HT-29 (cell line): ENCODE data around the gene STAG2. TPM values are rescaled to one million over a fixed set of nuclear protein-coding genes. Genes with fewer than 3 reads are reported as not detected.
A peak's percentile ranks its signal among the peaks of the same experiment; 100 is the strongest.
"Not testable (repeated sequence)": the region's sequence is repeated elsewhere in the genome, so short reads cannot be mapped to it uniquely, and the experiment has no call there.

ENCODE experiments used
- DNase-seq: peaks from one replicate; pipeline ENCODE4 v3.0.0-alpha.2; 2015; ENCODE audit warnings: low spot score
- total RNA-seq: library from RNA; depleted of rRNA; stranded (reverse); fragments of >200 nt; shearing (Covaris generic); gene quantifications from 2 replicates; pipeline ENCODE4 v1.2.3, GENCODE V29; 2014

Gene STAG2
- total RNA-seq, 1 experiment from 2014 or later: 38.7 TPM

DNA sequence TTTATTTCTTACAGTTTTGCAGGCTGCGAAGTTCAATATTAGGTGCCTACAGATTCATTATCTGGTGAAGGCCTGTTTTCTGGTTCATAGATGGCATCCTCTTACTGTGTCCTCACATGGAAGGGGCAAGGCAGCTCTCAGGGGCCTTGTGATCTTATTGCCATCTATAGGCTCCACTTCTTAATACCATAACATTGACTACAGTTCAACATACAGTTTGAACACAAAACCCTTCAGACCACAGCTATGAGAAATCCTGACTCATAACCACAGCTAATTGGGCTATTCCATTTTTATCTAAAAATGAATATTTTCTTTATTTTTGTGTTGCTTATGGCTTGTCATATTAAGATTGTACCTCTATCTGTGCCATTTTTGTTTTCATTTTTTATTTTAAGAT is 72.3 kb downstream of the STAG2 start:
- no peak for DNase-seq

- DNase-seq: no peak
Measured at GRCh38 chrX:124035657-124036056, 74.2 kb downstream of the STAG2 start.

DNA sequence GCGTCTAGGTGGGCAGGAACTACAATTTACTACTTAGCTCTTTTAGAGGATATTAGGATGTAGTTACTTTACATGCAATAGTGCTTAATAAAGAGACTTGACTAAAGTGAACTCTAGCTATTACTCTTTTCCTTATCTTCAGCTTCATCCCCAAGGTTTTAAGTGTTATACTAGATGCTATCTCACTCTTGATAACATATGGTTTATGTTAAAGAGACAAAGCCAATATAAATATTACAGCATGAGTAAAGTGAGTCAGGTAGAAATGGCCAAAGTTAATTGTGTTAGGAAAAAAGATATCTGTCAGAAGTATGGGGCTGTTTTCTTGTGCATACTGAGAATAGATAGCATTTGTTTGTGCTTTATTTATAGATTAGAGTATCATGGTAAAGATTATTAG is 80.5 kb downstream of the STAG2 start:
- DNase-seq: no peak

GRCh38 chrX:124045109-124045508 is 83.6 kb downstream of the STAG2 start:
- no peak for DNase-seq

GRCh38 chrX:124084417-124084816 is 122.9 kb downstream of the STAG2 start:
- DNase-seq: not testable (repeated sequence)

DNA sequence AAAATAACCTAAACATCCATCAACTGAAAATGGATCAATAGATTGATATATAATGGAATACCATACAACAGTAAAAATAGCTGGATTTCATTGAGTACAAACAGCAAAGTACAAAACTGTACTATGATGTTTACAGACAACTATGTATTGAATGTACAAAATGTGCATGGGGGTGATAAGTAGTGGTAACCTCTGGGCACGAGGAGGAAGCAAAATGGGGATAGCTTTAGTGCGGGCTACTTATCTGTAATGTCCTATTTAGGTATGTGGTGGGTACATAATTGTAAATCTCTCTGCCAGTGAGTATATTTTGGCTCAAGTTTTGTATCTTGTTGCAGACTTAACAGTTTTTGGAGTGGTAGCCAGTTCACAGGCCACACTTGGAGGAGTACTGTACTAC is 123.6 kb downstream of the STAG2 start:
- no peak for DNase-seq

DNA sequence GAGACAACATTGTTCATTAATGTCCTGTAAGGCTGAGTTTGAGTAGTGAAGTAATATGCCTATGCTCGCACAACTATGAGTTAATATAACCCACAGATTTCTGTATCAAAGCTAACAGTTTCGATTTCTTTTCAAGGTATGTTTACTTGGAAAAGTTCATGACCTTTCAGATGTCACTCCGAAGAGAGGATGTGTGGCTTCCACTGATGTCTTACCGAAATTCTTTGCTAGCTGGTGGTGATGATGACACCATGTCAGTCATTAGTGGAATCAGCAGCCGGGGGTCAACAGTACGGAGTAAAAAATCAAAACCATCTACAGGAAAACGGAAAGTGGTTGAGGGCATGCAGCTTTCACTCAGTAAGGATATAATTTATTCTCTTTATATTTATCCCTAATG is 124.9 kb downstream of the STAG2 start:
- DNase-seq: no peak

DNA sequence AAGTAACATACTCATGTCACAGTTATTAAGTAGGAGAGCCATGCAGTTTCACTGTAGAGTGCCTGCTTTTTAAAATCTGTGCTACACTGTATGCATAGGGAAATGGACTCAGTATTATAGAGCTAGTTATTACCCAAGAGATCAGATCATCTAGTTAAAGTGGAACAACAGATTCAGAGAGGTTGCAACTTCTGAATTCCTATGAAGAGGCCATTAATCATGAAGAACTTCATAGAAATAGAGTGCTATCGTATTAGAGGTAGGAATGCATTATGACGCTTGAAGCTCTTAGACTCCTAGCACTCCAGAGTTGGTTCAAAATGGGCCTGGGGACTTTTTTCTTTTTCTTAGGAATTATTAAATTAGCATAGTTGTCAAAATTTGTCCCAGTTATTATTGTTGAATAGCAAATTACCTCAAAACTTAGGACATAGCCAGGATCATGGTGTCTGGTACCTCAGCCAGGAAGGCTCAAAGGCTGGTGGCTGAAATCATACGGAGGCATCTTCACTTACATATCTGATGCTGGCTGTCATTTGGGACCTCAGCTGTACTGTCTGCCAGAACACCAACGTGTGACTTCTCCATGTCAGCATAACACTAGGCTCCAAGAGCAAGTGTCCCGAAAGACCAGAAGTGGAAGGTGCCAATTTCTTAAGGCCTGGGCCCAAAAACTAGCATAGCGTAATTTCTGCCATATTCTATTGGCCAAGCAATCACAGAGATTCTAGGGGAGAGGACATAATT is 125.7 kb downstream of the STAG2 start:
- DNase-seq: no peak

GRCh38 chrX:124093222-124093621 is 131.7 kb downstream of the STAG2 start:
- no peak for DNase-seq

DNA sequence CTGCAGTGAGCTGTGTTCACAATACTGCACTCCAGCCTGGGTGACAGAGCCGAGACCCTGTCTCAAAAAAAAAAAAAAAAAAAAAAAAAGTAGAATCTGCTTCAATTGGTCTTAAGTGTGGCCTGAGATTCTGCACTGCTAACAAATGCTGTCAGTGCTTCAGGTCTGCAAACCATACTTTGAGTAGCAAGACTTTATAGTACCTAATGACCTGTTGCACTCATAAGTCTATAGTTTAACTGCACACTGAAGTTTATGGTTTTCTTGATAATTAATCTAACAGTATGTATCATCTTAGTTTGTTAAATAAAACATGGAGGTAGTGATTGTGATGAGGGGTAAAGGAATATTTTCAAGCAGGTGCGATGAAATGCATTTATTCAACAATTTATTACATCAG is 135.6 kb downstream of the STAG2 start:
- DNase-seq: no peak

GRCh38 chrX:124098089-124098488 is 136.6 kb downstream of the STAG2 start:
- DNase-seq: peak; percentile 37

DNA sequence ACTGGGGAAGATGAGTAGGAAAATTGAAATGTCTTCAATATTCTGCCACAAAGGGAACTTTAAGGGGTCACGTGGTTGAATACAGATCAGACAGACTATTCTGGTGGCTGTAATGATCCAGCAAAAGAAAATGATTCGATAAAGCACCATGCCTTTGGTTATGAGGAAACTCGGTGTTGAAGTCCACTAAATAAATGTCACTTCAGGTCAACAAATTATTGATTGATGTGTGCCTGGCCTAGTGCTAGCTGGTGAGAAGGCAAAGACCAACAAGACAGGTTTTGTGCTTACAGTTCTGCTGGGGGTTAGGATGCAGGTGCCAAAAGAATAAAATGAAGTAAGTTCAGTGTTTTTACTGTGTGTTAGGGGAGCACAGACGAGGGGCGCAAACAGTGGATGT is 142.5 kb downstream of the STAG2 start:
- no peak for DNase-seq

DNA sequence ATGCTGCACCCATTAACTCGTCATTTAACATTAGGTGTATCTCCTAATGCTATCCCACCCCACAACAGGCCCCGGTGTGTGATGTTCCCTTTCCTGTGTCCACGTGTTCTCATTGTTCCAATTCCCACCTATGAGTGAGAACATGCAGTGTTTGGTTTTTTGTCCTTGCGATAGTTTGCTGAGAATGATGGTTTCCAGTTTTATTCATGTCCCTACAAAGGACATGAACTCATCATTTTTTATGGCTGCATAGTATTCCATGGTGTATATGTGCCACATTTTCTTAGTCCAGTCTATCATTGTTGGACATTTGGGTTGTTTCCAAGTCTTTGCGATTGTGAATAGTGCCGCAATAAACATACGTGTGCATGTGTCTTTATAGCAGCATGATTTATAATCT is 143.0 kb downstream of the STAG2 start:
- not testable (repeated sequence) for DNase-seq

- no peak for DNase-seq
Measured at GRCh38 chrX:124113621-124114600, 152.4 kb downstream of the STAG2 start.

DNA sequence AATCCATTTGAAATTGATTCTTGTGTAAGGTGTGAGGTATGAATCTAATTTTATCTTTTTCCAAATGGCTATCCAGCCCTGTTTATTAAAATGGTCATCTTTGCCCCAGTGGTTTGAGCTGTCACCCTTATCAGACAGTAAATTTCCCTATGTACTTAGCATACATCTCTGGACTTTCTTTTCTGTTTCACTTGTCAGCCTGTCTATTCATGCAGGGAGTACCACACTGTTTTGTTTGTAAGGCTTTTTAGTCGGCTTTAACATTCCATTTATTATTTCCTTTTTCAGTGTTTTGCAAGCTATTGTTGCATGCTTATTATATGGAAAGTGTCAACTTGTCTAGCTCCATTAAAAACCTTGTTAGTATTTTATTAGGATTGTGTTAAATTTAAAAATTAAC is 155.8 kb downstream of the STAG2 start:
- DNase-seq: no peak

DNA sequence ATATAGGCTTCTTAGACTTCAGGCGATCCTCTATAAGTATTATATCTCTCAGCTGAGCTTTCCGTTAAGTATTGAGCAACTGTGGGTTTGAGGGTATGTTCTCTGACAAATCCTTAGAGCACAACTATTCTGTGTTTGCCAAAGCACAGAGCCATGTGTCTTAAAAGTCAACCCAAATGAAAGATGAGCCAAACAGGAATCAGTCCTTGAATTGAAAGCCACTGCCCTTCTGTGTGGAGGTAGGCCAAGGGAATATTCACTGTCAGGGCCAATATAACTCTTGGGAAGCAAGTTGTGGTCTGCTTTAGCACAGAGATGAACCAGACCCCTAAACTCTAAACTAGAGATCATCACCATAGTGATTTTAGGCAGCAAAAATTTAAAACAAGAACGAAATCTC is 164.0 kb downstream of the STAG2 start:
- DNase-seq: no peak

DNA sequence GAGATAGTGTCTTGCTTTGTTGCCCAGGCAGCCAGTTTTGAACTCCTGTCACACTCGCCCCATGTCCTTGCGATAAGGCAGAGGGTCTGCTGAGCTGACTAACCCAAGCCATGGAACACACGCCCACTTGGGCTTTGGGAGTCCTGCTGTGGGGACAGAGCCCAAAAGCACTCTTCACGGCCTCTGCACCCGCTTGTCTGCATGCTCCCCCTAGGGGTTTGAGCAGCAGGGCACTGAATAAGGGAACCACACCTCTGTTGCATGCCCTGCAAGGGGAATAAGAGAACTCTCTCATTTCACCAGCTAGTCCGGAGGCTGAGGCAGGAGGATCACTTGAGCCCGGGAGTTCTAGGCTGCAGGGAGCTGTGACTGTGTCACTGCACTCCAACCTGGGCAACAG is 166.0 kb downstream of the STAG2 start:
- DNase-seq: no peak

DNA sequence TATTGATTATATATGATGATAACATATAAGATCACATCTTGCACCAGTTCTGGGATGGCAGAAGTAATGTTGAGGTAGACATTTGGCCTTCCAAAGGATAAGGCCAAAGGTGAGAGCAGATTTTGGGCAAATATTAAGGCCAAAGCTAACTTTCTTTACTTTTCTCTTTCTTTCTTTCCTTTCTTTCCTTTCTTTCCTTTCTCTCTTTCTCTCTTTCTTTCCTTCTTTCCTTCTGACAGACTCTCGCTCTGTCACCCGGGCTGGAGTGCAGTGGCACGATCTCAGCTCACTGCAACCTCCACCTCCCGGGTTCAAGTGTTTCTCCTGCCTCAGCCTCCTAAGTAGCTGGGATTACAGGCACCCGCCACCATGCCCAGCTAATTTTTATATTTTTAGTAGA is 170.9 kb downstream of the STAG2 start:
- not testable (repeated sequence) for DNase-seq

- DNase-seq: no peak
Measured at GRCh38 chrX:124145749-124146148, 184.2 kb downstream of the STAG2 start.

- DNase-seq: no peak
Measured at GRCh38 chrX:124151195-124151594, 189.7 kb downstream of the STAG2 start.
